ENCODE data around the gene DRC7. TPM values are rescaled to one million over a fixed set of nuclear protein-coding genes. Genes with fewer than 3 reads are reported as not detected.
"Not testable (repeated sequence)": the region's sequence is repeated elsewhere in the genome, so short reads cannot be mapped to it uniquely, and the experiment has no call there.

Gene DRC7
- total RNA-seq, 1 experiment from 2014 or later, result not detected

DNA sequence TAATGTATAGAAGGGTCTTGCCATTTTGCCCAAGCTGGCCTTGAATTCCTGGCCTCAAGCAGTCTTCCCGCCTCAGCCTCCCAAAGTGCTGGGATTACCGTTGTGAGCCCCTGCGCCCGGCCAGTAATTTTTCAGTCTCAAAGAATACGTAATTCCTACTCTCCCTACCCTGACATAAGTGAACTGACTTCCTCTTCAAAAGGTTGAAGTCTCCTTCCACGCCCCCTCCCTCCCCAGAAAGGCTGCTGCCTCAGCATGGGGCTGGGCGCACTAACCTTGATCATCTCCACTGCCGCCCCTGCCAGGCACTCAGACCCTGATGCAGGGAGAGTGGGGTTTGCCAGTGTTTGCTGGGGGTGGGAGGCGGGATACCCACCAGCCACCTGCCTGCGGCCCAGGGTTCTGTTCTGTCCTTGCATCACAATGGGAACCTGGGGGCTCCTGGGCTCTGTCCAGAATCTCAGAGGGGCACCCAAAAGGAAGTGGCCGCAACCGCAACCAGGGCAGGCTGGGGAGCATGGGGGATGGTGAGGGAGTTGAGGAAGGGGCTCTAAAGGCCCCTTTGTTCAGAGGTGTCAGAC is 80.2 kb downstream of the DRC7 start:
- DNase-seq (ENCODE audit: extremely low read depth, low read depth), result no peak

GRCh38 chr16:57775661-57776469 is 81.3 kb downstream of the DRC7 start:
- DNase-seq (ENCODE audit: extremely low read depth, low read depth), result no peak

- no peak for DNase-seq (ENCODE audit: extremely low read depth, low read depth)
These were observed 84.1 kb downstream of the DRC7 start for GRCh38 chr16:57778658-57779057.

DNA sequence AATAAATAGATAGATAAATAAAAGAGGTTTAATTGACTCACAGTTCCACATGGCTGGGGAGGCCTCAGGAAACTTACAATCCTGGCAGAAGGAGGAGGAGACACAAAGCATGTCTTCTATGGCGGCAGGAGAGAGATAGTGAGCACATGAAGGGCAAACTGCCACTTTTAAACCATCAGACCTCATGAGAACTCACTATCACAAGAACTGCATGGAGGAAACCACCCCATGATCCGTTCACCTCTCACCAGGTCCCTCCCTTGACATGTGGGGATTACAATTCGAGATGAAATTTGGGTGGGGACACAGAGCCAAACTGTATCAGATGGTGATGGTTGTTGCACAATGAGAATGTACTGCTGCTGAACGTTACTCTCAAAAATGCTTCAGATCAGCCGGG is 85.2 kb downstream of the DRC7 start:
- not testable (repeated sequence) for DNase-seq (ENCODE audit: extremely low read depth, low read depth)

GRCh38 chr16:57781349-57781740 is 86.7 kb downstream of the DRC7 start:
- no peak for DNase-seq (ENCODE audit: extremely low read depth, low read depth)

Small RNA genes within 50 kb of the gene (small RNA-seq; reads per million reads assigned to genes)
- 0.04 to 0.29 reads per million in 2 experiments for gene MIR6772

Other genes with a start within 250 kb of the DRC7 start
- 107 and 112 TPM in 2 replicates for gene CIAPIN1, start 247.4 kb upstream of the DRC7 start, total RNA-seq (2014; rRNA removed; shearing (Covaris generic))
- gene COQ9, start 247.3 kb upstream of the DRC7 start, total RNA-seq (2014; rRNA removed; shearing (Covaris generic)), result 104 and 113 TPM in 2 replicates
- gene POLR2C, start 232.1 kb upstream of the DRC7 start, total RNA-seq (2014; rRNA removed; shearing (Covaris generic)), result 153 and 166 TPM in 2 replicates
- gene DOK4, start 208.3 kb upstream of the DRC7 start, total RNA-seq (2014; rRNA removed; shearing (Covaris generic)), result 8.7 and 9.6 TPM in 2 replicates
- 4.8 and 5.2 TPM in 2 replicates for gene CCDC102A, start 158.2 kb upstream of the DRC7 start, total RNA-seq (2014; rRNA removed; shearing (Covaris generic))
- not detected in 2 replicates for gene ADGRG5, start 152.2 kb upstream of the DRC7 start, total RNA-seq (2014; rRNA removed; shearing (Covaris generic))
- 15.1 and 20.2 TPM in 2 replicates for gene ADGRG1, start 66.2 kb upstream of the DRC7 start, total RNA-seq (2014; rRNA removed; shearing (Covaris generic))
- gene ADGRG3, start 26.5 kb upstream of the DRC7 start, total RNA-seq (2014; rRNA removed; shearing (Covaris generic)), result 8.8 and 9.8 TPM in 2 replicates
- 64.7 and 67.2 TPM in 2 replicates for gene KATNB1, start 41.0 kb downstream of the DRC7 start, total RNA-seq (2014; rRNA removed; shearing (Covaris generic))
- 300 and 301 TPM in 2 replicates for gene KIFC3, start 107.7 kb downstream of the DRC7 start, total RNA-seq (2014; rRNA removed; shearing (Covaris generic))

Data from NCI-H460 (cell line).